Retinal pigment epithelial cell (primary cell): ENCODE measurements around the gene SFT2D3.

Experiments used
- DNase-seq: peaks from one replicate; pipeline ENCODE4 v3.0.0-alpha.2; 2010; ENCODE audit warnings: low read depth
- H3K4me3 ChIP-seq: 2 replicates; pipeline ENCODE4 v1.5.1; 2011; ENCODE audit warnings: mild to moderate bottlenecking, low read length, control low read depth, moderate library complexity
- CTCF ChIP-seq: conservative IDR thresholded peaks from 2 replicates; pipeline ENCODE4 v1.5.1; 2011; ENCODE audit warnings: low read depth, low read length, control low read depth, inconsistent platforms

SFT2D3 gene

GRCh38 chr2:127722807-127723206 lies 21.5 kb downstream of the SFT2D3 start:
- TF ChIP-seq CTCF: no peak
- DNase-seq: no peak
- no peak overlapping the region for H3K4me3 ChIP-seq

GRCh38 chr2:127726158-127726880 lies 25.0 kb downstream of the SFT2D3 start:
- no peak overlapping the region for H3K4me3 ChIP-seq
- no peak for DNase-seq
- TF ChIP-seq CTCF: no peak

GRCh38 chr2:127733113-127733815 lies 32.0 kb downstream of the SFT2D3 start:
- TF ChIP-seq CTCF: no peak
- H3K4me3 ChIP-seq: no peak overlapping the region
- no peak for DNase-seq

- no peak for TF ChIP-seq CTCF
- DNase-seq: no peak
- no peak overlapping the region for H3K4me3 ChIP-seq
Measured at GRCh38 chr2:127733816-127734537, 32.7 kb downstream of the SFT2D3 start.

GRCh38 chr2:127735044-127735443 lies 33.7 kb downstream of the SFT2D3 start:
- no peak for TF ChIP-seq CTCF
- H3K4me3 ChIP-seq: no peak overlapping the region
- DNase-seq: no peak

- H3K4me3 ChIP-seq: no peak overlapping the region
- DNase-seq: no peak
- no peak for TF ChIP-seq CTCF
Measured at GRCh38 chr2:127735537-127736399, 34.5 kb downstream of the SFT2D3 start.
